Spleen (tissue), 7 donors: ENCODE measurements around the gene BIRC6.

Experiments
- POLR2AphosphoS5 ChIP-seq, 3 donors: sonication (generic); formaldehyde crosslinking; IDR thresholded peaks; one replicate each; pipeline ENCODE4 v1.5.1; 2017; ENCODE audit warnings: antibody characterized with exemption in 3 of 3
- TF ChIP-seq, protein P1 (sequence below), 11 experiments: fragments of 200-600 bp in 7 of 11; fragments of 450-650 bp in 4 of 11; sonication (generic) in 4 of 11; IDR thresholded peaks in 8 of 11; conservative IDR thresholded peaks in 3 of 11; 1 replicate in 7 of 11; 2 replicates in 4 of 11; pipeline versions ENCODE4 v1.4.0 to v1.8.0; 2016 to 2021; ENCODE audit warnings: antibody characterized with exemption in 11 of 11, inconsistent platforms in 4 of 11, mild to moderate bottlenecking in 1 of 11
- donor health status: DM: no; HTN: no; CAD: no; lungs with moderate emphysema.
- donor health status: DM: no; HTN: no; CAD: no.
- donor health status: DM: no; HTN: no; CAD: no.

DNA sequence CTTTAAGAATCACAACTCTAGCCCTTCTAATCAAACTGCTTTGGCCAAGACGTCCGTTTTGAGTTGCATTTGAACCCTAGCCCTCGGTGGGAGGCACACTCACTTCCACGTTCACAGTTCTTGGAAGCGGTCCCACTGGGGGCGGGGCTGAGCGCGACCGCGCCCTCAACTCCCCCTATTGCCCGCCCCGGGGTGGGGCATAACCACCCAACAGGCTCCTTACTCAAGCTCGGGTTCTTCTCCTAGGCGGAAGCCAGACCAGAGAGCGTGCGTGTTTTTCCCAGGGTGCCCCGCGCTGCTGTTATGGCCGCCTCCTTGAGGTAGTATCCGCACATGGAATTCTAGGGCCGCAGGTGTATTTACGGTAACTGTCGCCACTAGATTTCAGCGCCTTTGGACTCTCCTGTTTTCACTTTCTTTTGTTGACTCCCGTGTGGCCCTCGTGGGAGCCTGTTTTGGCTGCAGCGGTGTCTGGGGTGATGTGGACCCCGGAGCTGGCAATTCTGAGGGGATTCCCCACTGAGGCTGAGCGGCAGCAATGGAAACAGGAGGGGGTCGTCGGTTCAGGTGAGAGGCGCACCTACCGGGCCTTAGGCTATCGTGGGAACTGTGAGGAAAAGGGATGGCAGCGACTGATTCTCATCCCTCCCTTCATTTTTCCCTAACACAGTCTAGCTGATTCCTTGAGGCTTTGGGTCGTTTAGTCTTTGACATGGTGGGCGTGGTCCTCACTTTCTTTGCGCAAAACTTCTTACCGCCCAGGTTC lies 271.2 kb downstream of the BIRC6 start, which contains the start of gene TTC27:
- TF ChIP-seq, protein P1, sequence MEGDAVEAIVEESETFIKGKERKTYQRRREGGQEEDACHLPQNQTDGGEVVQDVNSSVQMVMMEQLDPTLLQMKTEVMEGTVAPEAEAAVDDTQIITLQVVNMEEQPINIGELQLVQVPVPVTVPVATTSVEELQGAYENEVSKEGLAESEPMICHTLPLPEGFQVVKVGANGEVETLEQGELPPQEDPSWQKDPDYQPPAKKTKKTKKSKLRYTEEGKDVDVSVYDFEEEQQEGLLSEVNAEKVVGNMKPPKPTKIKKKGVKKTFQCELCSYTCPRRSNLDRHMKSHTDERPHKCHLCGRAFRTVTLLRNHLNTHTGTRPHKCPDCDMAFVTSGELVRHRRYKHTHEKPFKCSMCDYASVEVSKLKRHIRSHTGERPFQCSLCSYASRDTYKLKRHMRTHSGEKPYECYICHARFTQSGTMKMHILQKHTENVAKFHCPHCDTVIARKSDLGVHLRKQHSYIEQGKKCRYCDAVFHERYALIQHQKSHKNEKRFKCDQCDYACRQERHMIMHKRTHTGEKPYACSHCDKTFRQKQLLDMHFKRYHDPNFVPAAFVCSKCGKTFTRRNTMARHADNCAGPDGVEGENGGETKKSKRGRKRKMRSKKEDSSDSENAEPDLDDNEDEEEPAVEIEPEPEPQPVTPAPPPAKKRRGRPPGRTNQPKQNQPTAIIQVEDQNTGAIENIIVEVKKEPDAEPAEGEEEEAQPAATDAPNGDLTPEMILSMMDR (IDR thresholded peaks at IDR 0.05 in 8 of 11, conservative IDR thresholded peaks at IDR 0.05 in 3 of 11) = peak in 6 of 11 experiments; percentile 10 to 52 (median 31)
- TF ChIP-seq POLR2AphosphoS5 (IDR thresholded peaks at IDR 0.05) = peak; percentile 81 to 88 (median 82)
